DND-41 (cell line): ENCODE results near the gene SESTD1.

Experiments
- EZH2 ChIP-seq: IDR thresholded peaks from 3 replicates; pipeline ENCODE4 v1.6.1; 2012; ENCODE audit warnings: borderline replicate concordance, low read depth, mild to moderate bottlenecking, moderate library complexity, low read length, inconsistent platforms; ENCODE audit not compliant: severe bottlenecking
- TF ChIP-seq, protein P1 (sequence below): IDR thresholded peaks from 2 replicates; pipeline ENCODE4 v1.5.1; 2012; ENCODE audit warnings: borderline replicate concordance, low read length, moderate library complexity, mild to moderate bottlenecking; ENCODE audit not compliant: poor library complexity, severe bottlenecking; ENCODE audit errors: extremely low read depth

DNA sequence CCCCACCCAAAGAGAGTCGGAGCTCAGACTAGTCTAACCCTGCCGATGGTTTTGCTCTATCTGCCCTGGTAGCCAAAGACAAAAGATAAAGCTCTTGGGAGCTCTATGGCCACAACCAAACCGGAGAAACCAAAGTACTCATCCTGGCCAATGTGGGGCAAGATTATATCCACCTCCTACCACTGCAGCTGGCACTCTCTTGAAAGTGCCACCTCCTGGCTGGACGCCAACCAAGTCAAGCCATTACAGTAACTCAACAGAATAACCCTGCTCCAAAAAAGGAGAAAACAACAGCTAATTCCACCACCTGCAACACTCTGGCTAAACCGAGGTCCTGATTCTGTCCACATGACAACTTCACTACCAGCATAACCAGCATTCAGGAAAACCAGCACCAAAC lies 57.6 kb downstream of the SESTD1 start:
- TF ChIP-seq, protein P1, sequence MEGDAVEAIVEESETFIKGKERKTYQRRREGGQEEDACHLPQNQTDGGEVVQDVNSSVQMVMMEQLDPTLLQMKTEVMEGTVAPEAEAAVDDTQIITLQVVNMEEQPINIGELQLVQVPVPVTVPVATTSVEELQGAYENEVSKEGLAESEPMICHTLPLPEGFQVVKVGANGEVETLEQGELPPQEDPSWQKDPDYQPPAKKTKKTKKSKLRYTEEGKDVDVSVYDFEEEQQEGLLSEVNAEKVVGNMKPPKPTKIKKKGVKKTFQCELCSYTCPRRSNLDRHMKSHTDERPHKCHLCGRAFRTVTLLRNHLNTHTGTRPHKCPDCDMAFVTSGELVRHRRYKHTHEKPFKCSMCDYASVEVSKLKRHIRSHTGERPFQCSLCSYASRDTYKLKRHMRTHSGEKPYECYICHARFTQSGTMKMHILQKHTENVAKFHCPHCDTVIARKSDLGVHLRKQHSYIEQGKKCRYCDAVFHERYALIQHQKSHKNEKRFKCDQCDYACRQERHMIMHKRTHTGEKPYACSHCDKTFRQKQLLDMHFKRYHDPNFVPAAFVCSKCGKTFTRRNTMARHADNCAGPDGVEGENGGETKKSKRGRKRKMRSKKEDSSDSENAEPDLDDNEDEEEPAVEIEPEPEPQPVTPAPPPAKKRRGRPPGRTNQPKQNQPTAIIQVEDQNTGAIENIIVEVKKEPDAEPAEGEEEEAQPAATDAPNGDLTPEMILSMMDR, result no peak
- no peak for TF ChIP-seq EZH2
